Keratinocyte (primary cell): ENCODE measurements around the gene CLEC7A.

ENCODE experiments used
- CTCF ChIP-seq, 3 experiments: IDR thresholded peaks in 1 of 3; conservative IDR thresholded peaks in 1 of 3; optimal IDR thresholded peaks in 1 of 3; 2 replicates in 2 of 3; 3 replicates in 1 of 3; pipeline versions ENCODE3 to v1.5.1; 2011; ENCODE audit warnings: low read length in 3 of 3, mild to moderate bottlenecking in 3 of 3, moderate library complexity in 2 of 3, control low read depth in 1 of 3, inconsistent platforms in 1 of 3; ENCODE audit not compliant: insufficient read depth in 2 of 3; ENCODE audit errors: extremely low read depth in 1 of 3
- EZH2 ChIP-seq: IDR thresholded peaks from one replicate; pipeline ENCODE4 v1.6.1; 2012; ENCODE audit warnings: inconsistent platforms, mild to moderate bottlenecking, low read length, moderate library complexity

- no peak for TF ChIP-seq CTCF (optimal IDR thresholded peaks at IDR 0.05 in 1 of 3, IDR thresholded peaks at IDR 0.05 in 1 of 3, conservative IDR thresholded peaks at IDR 0.05 in 1 of 3; ENCODE audit: extremely low read depth in 1 of 3, insufficient read depth in 2 of 3, low read length in 3 of 3)
- TF ChIP-seq EZH2 = no peak
Observed at GRCh38 chr12:10115890-10116289, 14.1 kb downstream of the CLEC7A start.
